GM21423 (cell line): ENCODE data around the gene PRR36.
A peak's percentile ranks its signal among the peaks of the same experiment; 100 is the strongest.

Experiments
- ATAC-seq: cut with Tn5 transposase; IDR thresholded peaks from one replicate; pipeline ENCODE4 v1.9.1; 2021; ENCODE audit warnings: mild to moderate bottlenecking, moderate library complexity; ENCODE audit not compliant: unreplicated experiment

The PRR36 gene

GRCh38 chr19:7872306-7873204 lies 1.6 kb downstream of the PRR36 start:
- no peak for ATAC-seq

- no peak for ATAC-seq
Observed at GRCh38 chr19:7871437-7872305, 2.5 kb downstream of the PRR36 start.

DNA sequence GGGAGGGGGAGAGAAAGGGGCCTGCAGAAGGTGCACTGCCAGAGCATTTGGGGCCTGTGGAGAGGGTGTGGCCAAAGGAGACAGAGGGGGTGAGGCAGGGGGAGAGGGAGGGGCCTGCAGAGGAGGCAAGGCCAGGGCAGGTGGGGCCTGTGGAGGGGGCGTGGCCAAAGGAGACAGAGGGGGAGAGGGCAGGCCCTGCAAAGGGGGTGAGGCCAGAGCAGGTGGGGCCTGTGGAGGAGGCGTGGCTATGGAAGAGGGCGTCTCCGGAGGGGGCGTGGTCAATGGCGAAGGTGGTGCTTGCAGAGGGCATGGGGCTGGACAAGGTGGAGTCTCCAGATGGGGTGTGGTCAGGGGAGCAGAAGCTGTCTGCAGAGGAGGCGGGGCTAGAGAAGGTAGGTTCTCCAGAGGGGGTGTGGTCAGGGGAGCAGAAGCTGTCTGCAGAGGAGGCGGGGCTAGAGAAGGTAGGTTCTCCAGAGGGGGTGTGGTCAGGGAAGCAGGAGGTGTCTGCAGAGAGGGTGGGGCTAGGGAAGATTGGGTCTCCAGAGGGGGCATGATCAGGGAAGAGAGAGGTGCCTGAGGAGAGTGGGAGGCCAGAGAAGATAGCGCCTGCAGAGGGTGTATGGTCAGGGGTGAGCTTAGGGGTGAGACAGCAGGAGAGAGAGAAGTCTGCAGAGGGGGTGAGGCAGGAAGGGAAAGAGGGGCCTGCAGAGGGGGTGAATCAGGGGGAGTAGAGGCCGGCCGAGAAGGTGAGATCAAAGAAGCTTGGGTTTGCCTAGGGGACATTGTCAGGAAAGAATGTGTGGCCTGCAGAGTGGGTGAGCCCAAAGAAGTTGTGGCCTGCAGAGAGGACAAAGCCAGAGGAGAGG lies 3.4 kb downstream of the PRR36 start:
- ATAC-seq = no peak

DNA sequence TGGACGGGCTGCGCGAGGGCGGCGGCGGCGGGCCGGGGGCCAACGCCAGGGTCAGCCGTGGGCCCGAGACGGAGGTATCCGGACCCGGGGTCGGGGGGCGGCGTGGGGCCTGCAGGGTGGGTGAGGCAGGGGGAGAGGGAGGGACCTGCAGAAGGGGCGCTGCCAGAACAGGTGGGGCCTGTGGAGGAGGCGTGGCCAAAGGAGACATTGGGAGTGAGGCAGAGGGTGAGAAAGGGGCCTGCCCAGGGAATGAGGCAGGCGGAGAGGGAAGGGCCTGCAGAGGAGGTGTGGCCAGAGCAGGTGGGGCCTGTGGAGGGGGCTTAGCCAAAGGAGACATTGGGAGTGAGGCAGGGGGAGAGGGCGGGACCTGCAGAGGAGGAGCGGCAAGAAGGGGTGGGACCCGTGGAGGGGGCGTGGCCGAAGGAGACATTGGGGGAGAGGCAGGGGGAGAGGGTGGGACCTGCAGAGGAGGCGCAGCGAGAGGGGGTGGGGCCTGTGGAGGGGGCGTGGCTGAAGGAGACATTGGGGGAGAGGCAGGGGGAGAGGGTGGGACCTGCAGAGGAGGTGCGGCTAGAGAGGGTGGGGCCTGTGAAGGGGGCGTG lies 4.2 kb downstream of the PRR36 start:
- ATAC-seq = no peak

- ATAC-seq = peak; percentile 46
Observed at GRCh38 chr19:7869453-7869909, 4.7 kb downstream of the PRR36 start.

GRCh38 chr19:7868671-7869452 lies 5.3 kb downstream of the PRR36 start:
- ATAC-seq = peak; percentile 60

GRCh38 chr19:7868326-7868670 lies 5.9 kb downstream of the PRR36 start:
- no peak for ATAC-seq

- no peak for ATAC-seq
Observed at GRCh38 chr19:7867092-7867844, 6.9 kb downstream of the PRR36 start.

DNA sequence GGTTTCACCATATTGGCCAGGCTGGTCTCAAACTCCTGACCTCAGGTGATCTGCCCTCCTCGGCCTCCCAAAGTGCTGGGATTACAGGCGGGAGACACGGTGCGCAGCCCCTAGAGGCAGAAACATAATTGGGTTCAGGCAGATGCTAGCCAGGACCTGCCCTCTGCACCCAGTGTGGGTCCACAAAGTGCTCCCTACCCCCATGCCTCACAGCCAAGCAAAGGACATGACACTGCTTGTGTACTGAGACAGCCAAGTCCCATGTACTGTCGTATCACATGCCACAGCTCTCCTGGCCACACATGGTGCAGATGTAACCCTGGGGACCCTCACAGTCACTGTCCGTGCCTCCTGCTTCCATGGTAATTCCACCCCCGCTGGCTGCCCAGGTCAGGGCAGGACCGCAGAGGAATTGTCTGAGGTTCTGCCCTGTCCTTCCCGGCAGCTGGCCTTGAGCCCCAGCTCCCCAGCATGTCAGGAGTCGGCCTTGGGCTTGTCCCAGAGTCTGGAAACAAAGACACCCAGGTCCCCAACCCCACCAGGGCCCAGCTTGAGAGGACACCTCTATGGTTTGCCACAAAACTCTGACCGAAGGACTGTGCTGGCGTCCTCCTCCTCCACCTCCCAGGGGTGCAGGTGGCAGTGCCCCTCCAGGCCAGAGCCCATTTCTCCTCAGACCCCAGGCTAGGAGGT lies 7.6 kb downstream of the PRR36 start:
- no peak for ATAC-seq

- no peak for ATAC-seq
Observed at GRCh38 chr19:7865262-7865911, 8.8 kb downstream of the PRR36 start.

DNA sequence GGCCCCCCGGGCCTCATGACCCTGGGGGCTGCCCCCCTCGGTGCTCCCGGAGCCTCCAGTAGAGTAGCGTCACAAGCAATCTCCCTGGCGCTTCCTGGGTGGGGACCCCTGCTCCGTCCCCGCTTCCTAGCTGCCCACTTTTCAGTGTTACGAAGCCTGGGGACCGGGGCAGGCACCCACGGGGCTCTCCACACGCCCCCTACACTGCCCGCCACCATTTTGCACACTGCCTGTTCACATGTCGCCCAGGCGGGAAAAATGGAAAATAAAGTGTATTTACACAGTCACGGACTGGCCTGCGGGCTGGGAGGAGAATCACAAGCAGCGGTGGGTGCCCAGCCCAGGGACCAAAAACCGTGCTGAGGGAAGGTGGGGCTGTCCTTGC lies 9.5 kb downstream of the PRR36 start:
- no peak for ATAC-seq

DNA sequence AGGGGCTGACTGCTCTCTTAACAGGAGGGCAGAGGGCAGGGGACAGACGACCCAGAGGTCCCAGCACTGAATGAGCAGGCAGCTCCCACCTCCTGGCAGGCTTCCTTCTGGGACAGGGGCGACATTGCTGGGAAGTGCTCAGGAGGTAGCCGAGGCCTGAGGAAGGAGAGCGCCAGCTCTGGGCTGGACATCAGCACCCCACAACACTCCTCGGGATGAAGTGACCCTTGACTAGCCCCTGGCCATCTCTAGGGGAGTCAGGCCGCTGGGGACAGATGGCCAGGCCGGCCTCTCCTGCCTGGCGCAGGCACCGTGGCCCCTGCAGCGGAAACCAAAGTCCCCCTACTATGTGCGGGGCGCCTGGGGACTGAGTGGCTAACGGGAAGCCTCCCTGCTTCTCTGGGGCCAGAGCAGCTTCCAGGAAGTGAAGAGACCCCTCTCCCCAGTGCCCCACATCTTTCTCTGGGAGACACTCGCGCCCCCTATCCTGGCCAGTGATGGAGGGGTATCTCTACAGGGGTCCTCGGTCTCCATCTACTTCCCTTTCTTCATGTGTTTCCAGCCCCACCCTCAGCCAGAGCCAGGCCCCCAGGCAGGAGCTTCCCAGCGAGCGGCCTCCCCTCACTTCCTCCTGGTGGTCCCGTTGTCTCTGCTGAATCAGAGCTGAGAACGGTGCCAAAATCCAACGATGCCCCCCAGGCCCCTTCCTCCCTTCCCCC lies 10.1 kb downstream of the PRR36 start:
- ATAC-seq = no peak

DNA sequence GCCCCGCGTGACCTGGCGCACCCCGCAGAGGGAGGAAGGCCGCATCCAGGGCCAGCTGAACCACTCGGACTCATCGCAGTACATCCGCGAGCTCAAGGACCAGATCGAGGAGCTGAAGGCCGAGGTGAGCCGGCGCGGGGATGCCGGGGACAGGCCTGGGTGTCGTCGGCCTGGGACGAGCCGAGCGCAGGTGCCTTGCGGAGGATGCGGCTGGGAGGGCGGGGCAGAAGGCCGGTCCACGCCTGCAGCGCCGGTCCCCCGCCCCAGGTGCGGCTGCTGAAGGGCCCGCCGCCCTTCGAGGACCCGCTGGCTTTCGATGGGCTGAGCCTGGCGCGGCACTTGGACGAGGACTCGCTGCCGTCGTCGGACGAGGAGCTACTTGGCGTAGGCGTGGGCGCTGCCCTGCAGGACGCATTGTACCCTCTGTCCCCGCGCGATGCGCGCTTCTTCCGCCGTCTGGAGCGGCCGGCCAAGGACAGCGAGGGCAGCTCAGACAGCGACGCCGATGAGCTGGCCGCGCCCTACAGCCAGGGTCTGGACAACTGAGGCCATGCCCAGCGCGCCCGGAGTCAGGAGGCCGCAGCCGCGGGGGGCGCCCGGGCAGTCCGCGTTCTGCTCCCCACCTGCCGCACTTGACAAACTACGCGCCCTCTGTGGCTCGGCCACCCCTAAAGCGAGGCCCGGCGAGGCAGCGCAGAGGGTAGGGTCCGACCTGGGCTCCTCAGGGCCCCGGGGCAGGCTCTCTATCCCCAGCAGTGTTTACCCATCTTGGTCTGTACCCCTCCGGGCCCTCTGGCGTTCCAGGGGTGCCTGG lies 10.8 kb downstream of the PRR36 start:
- ATAC-seq = no peak

DNA sequence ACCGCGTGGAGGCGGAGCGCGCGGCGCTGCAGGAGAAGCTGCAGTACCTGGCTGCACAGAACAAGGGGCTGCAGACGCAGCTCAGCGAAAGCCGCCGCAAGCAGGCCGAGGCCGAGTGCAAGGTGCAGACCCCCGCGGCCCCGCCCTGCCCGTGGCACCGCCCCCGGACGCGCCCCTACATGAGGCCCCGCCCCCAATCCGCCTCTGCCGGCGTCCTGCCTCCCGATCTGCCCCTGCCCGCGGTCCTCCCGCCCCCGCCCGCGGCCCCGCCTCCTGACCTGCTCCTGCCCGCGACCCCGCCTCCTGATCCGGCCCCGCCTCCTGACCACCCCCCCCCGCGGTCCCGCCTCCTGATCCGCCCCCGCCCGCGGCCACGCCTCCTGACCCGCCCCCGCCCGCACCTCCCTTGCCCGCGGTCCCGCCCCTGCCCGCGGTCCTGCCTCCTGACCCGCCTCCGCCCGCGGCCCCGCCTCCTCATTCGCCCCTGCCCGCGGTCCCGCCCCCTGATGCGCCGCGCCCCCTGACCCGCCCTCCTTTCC lies 11.7 kb downstream of the PRR36 start:
- ATAC-seq = no peak

DNA sequence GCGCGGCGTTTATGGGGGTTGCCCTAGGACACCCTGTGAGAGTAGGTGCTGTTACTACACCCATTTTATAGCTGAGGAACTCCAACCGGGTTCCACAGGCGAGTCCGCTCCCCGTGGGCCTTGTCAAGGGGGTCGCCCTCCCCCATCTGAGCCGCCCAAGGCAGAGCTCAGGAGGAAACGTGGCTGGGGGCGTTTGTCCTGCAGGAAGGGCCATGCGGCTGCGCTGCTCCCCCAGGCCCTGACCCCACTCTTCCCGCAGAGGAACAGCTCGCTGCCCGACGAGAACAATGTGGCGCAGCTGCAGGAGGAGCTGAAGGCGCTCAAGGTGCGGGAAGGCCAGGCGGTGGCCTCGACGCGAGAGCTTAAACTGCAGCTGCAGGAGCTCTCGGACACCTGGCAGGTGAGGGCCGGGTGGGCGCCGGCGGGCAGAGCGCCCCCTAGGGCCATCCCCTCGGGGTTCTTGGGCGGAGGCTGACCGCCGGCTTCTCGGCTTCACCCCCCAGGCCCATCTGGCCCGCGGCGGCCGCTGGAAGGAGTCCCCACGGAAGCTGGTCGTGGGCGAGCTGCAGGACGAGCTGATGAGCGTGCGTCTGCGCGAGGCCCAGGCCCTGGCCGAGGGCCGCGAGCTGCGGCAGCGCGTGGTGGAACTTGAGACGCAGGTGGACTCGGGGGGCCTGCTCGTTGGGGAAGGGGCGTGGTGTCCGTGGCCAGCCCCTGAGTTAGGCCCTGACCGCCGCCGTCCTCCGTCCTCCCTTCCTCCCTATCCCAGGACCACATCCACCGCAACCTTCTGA lies 12.4 kb downstream of the PRR36 start:
- no peak for ATAC-seq
